ENCODE data around the gene KCNK1.

DNA sequence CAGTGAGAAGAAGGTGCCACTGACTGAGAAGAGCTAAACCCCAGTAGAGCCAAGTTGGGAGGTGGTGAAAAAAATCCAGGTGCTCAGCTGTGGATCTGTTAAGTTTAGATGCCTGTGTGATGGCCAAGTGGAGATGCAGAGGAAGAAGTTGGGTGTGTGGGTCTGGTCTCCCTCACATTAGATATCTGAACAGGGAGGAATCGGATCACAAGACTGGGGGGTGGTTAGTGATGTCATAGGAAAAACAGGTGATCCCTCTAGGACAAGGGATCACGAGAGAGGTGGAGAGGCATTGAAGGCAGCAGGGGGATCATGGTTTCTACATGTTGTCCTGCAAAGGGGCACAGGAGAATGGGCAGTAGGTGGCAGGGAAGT is 22.6 kb downstream of the KCNK1 start:
- TF ChIP-seq, protein P1, sequence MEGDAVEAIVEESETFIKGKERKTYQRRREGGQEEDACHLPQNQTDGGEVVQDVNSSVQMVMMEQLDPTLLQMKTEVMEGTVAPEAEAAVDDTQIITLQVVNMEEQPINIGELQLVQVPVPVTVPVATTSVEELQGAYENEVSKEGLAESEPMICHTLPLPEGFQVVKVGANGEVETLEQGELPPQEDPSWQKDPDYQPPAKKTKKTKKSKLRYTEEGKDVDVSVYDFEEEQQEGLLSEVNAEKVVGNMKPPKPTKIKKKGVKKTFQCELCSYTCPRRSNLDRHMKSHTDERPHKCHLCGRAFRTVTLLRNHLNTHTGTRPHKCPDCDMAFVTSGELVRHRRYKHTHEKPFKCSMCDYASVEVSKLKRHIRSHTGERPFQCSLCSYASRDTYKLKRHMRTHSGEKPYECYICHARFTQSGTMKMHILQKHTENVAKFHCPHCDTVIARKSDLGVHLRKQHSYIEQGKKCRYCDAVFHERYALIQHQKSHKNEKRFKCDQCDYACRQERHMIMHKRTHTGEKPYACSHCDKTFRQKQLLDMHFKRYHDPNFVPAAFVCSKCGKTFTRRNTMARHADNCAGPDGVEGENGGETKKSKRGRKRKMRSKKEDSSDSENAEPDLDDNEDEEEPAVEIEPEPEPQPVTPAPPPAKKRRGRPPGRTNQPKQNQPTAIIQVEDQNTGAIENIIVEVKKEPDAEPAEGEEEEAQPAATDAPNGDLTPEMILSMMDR (IDR thresholded peaks at IDR 0.05; ENCODE audit: insufficient read depth, low read length), result no peak
- no peak for TF ChIP-seq POLR2AphosphoS5 (IDR thresholded peaks at IDR 0.05; ENCODE audit: low read depth)
- TF ChIP-seq, protein P2, sequence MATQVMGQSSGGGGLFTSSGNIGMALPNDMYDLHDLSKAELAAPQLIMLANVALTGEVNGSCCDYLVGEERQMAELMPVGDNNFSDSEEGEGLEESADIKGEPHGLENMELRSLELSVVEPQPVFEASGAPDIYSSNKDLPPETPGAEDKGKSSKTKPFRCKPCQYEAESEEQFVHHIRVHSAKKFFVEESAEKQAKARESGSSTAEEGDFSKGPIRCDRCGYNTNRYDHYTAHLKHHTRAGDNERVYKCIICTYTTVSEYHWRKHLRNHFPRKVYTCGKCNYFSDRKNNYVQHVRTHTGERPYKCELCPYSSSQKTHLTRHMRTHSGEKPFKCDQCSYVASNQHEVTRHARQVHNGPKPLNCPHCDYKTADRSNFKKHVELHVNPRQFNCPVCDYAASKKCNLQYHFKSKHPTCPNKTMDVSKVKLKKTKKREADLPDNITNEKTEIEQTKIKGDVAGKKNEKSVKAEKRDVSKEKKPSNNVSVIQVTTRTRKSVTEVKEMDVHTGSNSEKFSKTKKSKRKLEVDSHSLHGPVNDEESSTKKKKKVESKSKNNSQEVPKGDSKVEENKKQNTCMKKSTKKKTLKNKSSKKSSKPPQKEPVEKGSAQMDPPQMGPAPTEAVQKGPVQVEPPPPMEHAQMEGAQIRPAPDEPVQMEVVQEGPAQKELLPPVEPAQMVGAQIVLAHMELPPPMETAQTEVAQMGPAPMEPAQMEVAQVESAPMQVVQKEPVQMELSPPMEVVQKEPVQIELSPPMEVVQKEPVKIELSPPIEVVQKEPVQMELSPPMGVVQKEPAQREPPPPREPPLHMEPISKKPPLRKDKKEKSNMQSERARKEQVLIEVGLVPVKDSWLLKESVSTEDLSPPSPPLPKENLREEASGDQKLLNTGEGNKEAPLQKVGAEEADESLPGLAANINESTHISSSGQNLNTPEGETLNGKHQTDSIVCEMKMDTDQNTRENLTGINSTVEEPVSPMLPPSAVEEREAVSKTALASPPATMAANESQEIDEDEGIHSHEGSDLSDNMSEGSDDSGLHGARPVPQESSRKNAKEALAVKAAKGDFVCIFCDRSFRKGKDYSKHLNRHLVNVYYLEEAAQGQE (IDR thresholded peaks at IDR 0.05; ENCODE audit: insufficient replicate concordance, low read depth), result no peak

All from HL-60 (cell line).